K562 (cell line): ENCODE measurements around the gene NOX1. TPM values are rescaled to one million over a fixed set of nuclear protein-coding genes. Genes with fewer than 3 reads are reported as not detected.

ENCODE experiments used
- CGGBP1 ChIP-seq: fragments of 250-450 bp; sonication (Bioruptor Pico); IDR thresholded peaks from 2 replicates; pipeline ENCODE4 v1.9.0; 2021; ENCODE audit warnings: mild to moderate bottlenecking
- E2F5 ChIP-seq: sonication (generic); formaldehyde crosslinking; IDR thresholded peaks from 2 replicates; pipeline ENCODE4 v1.8.0; 2022; ENCODE audit warnings: mild to moderate bottlenecking, missing genetic modification reagents
- HOXB6 ChIP-seq: fragments of 250-450 bp; sonication (Bioruptor Pico); IDR thresholded peaks from 2 replicates; pipeline ENCODE4 v1.5.1; 2022; ENCODE audit warnings: mild to moderate bottlenecking, borderline replicate concordance
- SP2 ChIP-seq: IDR thresholded peaks from 2 replicates; pipeline ENCODE4 v1.6.1; 2011; ENCODE audit warnings: mild to moderate bottlenecking, low read depth, low read length, moderate library complexity; ENCODE audit not compliant: poor library complexity, severe bottlenecking; ENCODE audit errors: extremely low read depth
- polyA plus RNA-seq, 8 experiments: library from polyadenylated mRNA; depleted of rRNA in 4 of 8; stranded (reverse) in 5 of 8; unstranded in 3 of 8; fragments of >200 nt; fragmentation: Nextera tagmentation in 2 of 8; fragmentation: Illumina TruSeq in 1 of 8; extraction: Ambion mirVana in 2 of 8; extraction: Trizol in 1 of 8; gene quantifications; 2 replicates each; pipeline versions ENCODE4 v1.2.1 to v1.2.3, GENCODE V29; 2011 to 2014; ENCODE audit warnings: inconsistent platforms in 1 of 8, missing spikeins in 1 of 8
- total RNA-seq, 7 experiments: library from RNA; depleted of rRNA in 6 of 7; stranded (reverse); fragments of >200 nt in 6 of 7; fragmentation: Illumina TruSeq in 2 of 7; extraction: Trizol in 2 of 7; gene quantifications; 2 replicates each; pipeline versions ENCODE4 v1.2.1 to v1.2.3, GENCODE V29; 2011 to 2021; ENCODE audit warnings: low replicate concordance in 1 of 7
- TF ChIP-seq, protein P1 (sequence below): sonication (generic); formaldehyde crosslinking; IDR thresholded peaks from 2 replicates; pipeline ENCODE4 v1.8.0; 2022; ENCODE audit warnings: mild to moderate bottlenecking, missing genetic modification reagents
- TF ChIP-seq, protein P2 (sequence below): fragments of 250-450 bp; sonication (Bioruptor Pico); IDR thresholded peaks from 2 replicates; pipeline ENCODE4 v1.5.0; 2021; ENCODE audit warnings: mild to moderate bottlenecking, borderline replicate concordance
- TF ChIP-seq, protein P3 (sequence below), 2 experiments: fragments of 450-650 bp in 1 of 2; sonication (generic) in 1 of 2; formaldehyde crosslinking in 1 of 2; IDR thresholded peaks; 2 replicates each; pipeline versions ENCODE4 v1.7.1 to v1.9.0; 2016 to 2022; ENCODE audit warnings: inconsistent platforms in 1 of 2, mild to moderate bottlenecking in 1 of 2, missing genetic modification reagents in 1 of 2

NOX1 gene
- total and polyA plus RNA-seq, 9 of the 15 experiments (the other 6 are each of a cell fraction or from before 2014, with no cell fraction given), result 0.01 TPM; not detected in 8

DNA sequence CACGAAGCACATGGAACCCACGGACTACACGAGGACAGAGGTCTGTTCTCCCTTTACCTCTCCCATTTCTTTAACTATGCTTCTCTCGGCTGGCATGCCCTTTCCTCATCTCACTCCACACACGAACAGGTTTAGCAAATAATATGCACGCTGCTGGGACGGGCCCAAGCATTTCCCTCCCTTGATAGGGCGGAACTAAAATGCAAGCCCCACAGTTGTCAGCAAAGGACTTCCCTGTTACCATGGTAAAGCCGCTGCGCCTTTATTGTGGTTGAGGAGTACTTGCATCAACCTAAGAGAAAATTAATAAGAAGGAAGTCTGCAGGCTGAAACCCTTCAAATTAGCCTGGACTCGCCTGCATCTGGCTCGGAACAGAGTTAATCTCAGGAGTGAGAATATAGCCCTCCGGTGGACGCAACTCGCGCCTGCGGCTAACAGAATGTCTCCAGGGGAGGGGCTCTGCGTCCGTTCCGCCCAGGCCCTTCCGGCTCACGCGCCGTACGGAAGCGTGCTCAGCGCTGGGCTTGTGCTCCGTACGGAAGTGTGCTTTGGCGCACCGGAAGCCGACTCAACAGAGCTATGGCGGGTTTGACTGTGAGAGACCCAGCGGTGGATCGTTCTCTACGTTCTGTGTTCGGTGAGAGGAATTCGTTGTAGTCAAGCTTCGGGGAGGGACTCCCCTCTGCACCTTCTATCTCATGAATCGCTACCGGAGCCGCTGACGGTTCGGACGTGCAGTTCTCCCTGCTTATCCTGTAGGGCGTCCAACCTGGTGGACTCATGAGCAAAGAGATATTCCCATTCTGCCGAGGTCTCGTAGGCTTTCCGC is 54.1 kb downstream of the NOX1 start, which contains the start of gene CSTF2 (continued):
- no peak for TF ChIP-seq HOXB6 (CRISPR knock-in tag)
- TF ChIP-seq, protein P1, sequence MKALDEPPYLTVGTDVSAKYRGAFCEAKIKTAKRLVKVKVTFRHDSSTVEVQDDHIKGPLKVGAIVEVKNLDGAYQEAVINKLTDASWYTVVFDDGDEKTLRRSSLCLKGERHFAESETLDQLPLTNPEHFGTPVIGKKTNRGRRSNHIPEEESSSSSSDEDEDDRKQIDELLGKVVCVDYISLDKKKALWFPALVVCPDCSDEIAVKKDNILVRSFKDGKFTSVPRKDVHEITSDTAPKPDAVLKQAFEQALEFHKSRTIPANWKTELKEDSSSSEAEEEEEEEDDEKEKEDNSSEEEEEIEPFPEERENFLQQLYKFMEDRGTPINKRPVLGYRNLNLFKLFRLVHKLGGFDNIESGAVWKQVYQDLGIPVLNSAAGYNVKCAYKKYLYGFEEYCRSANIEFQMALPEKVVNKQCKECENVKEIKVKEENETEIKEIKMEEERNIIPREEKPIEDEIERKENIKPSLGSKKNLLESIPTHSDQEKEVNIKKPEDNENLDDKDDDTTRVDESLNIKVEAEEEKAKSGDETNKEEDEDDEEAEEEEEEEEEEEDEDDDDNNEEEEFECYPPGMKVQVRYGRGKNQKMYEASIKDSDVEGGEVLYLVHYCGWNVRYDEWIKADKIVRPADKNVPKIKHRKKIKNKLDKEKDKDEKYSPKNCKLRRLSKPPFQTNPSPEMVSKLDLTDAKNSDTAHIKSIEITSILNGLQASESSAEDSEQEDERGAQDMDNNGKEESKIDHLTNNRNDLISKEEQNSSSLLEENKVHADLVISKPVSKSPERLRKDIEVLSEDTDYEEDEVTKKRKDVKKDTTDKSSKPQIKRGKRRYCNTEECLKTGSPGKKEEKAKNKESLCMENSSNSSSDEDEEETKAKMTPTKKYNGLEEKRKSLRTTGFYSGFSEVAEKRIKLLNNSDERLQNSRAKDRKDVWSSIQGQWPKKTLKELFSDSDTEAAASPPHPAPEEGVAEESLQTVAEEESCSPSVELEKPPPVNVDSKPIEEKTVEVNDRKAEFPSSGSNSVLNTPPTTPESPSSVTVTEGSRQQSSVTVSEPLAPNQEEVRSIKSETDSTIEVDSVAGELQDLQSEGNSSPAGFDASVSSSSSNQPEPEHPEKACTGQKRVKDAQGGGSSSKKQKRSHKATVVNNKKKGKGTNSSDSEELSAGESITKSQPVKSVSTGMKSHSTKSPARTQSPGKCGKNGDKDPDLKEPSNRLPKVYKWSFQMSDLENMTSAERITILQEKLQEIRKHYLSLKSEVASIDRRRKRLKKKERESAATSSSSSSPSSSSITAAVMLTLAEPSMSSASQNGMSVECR (CRISPR knock-in tag), result no peak; the same call in 1 of the 2 replicates
- TF ChIP-seq, protein P2, sequence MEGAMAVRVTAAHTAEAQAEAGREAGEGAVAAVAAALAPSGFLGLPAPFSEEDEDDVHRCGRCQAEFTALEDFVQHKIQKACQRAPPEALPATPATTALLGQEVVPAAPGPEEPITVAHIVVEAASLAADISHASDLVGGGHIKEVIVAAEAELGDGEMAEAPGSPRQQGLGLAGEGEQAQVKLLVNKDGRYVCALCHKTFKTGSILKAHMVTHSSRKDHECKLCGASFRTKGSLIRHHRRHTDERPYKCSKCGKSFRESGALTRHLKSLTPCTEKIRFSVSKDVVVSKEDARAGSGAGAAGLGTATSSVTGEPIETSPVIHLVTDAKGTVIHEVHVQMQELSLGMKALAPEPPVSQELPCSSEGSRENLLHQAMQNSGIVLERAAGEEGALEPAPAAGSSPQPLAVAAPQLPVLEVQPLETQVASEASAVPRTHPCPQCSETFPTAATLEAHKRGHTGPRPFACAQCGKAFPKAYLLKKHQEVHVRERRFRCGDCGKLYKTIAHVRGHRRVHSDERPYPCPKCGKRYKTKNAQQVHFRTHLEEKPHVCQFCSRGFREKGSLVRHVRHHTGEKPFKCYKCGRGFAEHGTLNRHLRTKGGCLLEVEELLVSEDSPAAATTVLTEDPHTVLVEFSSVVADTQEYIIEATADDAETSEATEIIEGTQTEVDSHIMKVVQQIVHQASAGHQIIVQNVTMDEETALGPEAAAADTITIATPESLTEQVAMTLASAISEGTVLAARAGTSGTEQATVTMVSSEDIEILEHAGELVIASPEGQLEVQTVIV (CRISPR knock-in tag), result no peak
- TF ChIP-seq E2F5 (CRISPR knock-in tag), result no peak
- no peak for TF ChIP-seq SP2
- no peak for TF ChIP-seq CGGBP1 (CRISPR knock-in tag)
- TF ChIP-seq, protein P3, sequence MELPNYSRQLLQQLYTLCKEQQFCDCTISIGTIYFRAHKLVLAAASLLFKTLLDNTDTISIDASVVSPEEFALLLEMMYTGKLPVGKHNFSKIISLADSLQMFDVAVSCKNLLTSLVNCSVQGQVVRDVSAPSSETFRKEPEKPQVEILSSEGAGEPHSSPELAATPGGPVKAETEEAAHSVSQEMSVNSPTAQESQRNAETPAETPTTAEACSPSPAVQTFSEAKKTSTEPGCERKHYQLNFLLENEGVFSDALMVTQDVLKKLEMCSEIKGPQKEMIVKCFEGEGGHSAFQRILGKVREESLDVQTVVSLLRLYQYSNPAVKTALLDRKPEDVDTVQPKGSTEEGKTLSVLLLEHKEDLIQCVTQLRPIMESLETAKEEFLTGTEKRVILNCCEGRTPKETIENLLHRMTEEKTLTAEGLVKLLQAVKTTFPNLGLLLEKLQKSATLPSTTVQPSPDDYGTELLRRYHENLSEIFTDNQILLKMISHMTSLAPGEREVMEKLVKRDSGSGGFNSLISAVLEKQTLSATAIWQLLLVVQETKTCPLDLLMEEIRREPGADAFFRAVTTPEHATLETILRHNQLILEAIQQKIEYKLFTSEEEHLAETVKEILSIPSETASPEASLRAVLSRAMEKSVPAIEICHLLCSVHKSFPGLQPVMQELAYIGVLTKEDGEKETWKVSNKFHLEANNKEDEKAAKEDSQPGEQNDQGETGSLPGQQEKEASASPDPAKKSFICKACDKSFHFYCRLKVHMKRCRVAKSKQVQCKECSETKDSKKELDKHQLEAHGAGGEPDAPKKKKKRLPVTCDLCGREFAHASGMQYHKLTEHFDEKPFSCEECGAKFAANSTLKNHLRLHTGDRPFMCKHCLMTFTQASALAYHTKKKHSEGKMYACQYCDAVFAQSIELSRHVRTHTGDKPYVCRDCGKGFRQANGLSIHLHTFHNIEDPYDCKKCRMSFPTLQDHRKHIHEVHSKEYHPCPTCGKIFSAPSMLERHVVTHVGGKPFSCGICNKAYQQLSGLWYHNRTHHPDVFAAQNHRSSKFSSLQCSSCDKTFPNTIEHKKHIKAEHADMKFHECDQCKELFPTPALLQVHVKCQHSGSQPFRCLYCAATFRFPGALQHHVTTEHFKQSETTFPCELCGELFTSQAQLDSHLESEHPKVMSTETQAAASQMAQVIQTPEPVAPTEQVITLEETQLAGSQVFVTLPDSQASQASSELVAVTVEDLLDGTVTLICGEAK (IDR thresholded peaks at IDR 0.05), result peak; percentile 97
- TF ChIP-seq, protein P3 (CRISPR knock-in tag; IDR thresholded peaks at IDR 0.05), result no peak
